Endothelial cell of umbilical vein (primary cell): ENCODE measurements around the gene TDO2. TPM values are rescaled to one million over a fixed set of nuclear protein-coding genes. Genes with fewer than 3 reads are reported as not detected.

Source experiments
- BruUV-seq: library from RNA; stranded (reverse); fragments of 400-500 nt; replicated peaks from 2 replicates; lab custom pipeline; 2021; lab: Mats Ljungman, UMichigan
- CTCF ChIA-PET: fragments of 300-600, 350-600 bp; sonication (Branson Sonifier 250); formaldehyde crosslinking; loops from one replicate; lab custom pipeline; 2021; ENCODE audit warnings: antibody characterized with exemption, inconsistent platforms; lab: Charles Lee
- POLR2A ChIA-PET: fragments of 300-600, 350-600 bp; sonication (Branson Sonifier 250); formaldehyde crosslinking; loops from one replicate; lab custom pipeline; 2021; ENCODE audit warnings: antibody characterized with exemption, inconsistent platforms; lab: Charles Lee
- DNase-seq: peaks from one replicate; pipeline ENCODE4 v3.0.0-alpha.2; 2011; ENCODE audit warnings: low read depth, low spot score
- FAIRE-seq: peaks from 2 replicates; lab custom pipeline; 2011; peaks lifted over from hg19 to GRCh38; lab: Jason Lieb, UNC
- H2AFZ ChIP-seq: 2 replicates; pipeline ENCODE4 v1.6.0; 2012; ENCODE audit warnings: low read depth, low read length, control low read depth, inconsistent platforms
- H3K27ac ChIP-seq: 2 replicates; pipeline ENCODE4 v1.5.1; 2011; ENCODE audit warnings: low read depth, mild to moderate bottlenecking, control low read depth, low read length, moderate library complexity; ENCODE audit not compliant: insufficient read depth
- H3K27me3 ChIP-seq, 2 experiments: 2 replicates each; pipeline versions ENCODE4 v1.6.0 to v1.6.1; 2011; ENCODE audit warnings: low read length in 2 of 2, mixed read lengths in 1 of 2; ENCODE audit not compliant: control insufficient read depth in 2 of 2, insufficient read depth in 2 of 2
- H3K36me3 ChIP-seq, 2 experiments: 2 replicates in 1 of 2; 3 replicates in 1 of 2; pipeline ENCODE4 v1.5.1; 2011; ENCODE audit warnings: low read length in 2 of 2, mild to moderate bottlenecking in 1 of 2, moderate library complexity in 1 of 2; ENCODE audit not compliant: control insufficient read depth in 2 of 2, insufficient read depth in 2 of 2; ENCODE audit errors: extremely low read depth in 1 of 2
- H3K4me1 ChIP-seq: 3 replicates; pipeline ENCODE4 v1.5.1; 2011; ENCODE audit warnings: mild to moderate bottlenecking, low read length; ENCODE audit not compliant: control insufficient read depth, insufficient read depth; ENCODE audit errors: extremely low read depth
- H3K4me2 ChIP-seq: 2 replicates; pipeline ENCODE4 v1.6.1; 2011; ENCODE audit warnings: low read length, control low read depth, mixed read lengths; ENCODE audit not compliant: insufficient read depth
- H3K4me3 ChIP-seq, 3 experiments: fragments of 200-600 bp in 1 of 3; sonication (generic), shearing (Covaris generic) in 1 of 3; replicated peaks in 1 of 3; 2 replicates each; pipeline ENCODE4 v1.5.1; 2011 to 2016; ENCODE audit warnings: control low read depth in 3 of 3, low read length in 3 of 3, mild to moderate bottlenecking in 2 of 3, inconsistent platforms in 1 of 3, low read depth in 1 of 3, moderate library complexity in 1 of 3; ENCODE audit not compliant: insufficient read depth in 1 of 3
- H3K79me2 ChIP-seq: 2 replicates; pipeline ENCODE4 v1.6.0; 2012; ENCODE audit warnings: low read length, inconsistent platforms; ENCODE audit not compliant: control insufficient read depth, insufficient read depth
- H3K9ac ChIP-seq: replicated peaks from 2 replicates; pipeline ENCODE3; 2011; ENCODE audit warnings: low read length, control low read depth; ENCODE audit not compliant: insufficient read depth; ENCODE audit errors: extremely low read depth
- H3K9me1 ChIP-seq: replicated peaks from 3 replicates; pipeline ENCODE4 v1.6.0; 2011; ENCODE audit warnings: mild to moderate bottlenecking, low read length; ENCODE audit not compliant: control insufficient read depth, insufficient read depth; ENCODE audit errors: extremely low read depth
- H3K9me3 ChIP-seq: replicated peaks from 2 replicates; pipeline ENCODE4 v1.5.1; 2012; ENCODE audit warnings: low read length, inconsistent platforms; ENCODE audit not compliant: control insufficient read depth, insufficient read depth
- H4K20me1 ChIP-seq: replicated peaks from 2 replicates; pipeline ENCODE3; 2011; ENCODE audit warnings: mild to moderate bottlenecking, low read length; ENCODE audit not compliant: control insufficient read depth, insufficient read depth; ENCODE audit errors: extremely low read depth
- CTCF ChIP-seq, 2 donors: IDR thresholded peaks; 1 replicate in 1 of 2; 2 replicates in 1 of 2; pipeline ENCODE4 v1.5.1; 2011; ENCODE audit warnings: low read length in 2 of 2, mild to moderate bottlenecking in 2 of 2, moderate library complexity in 2 of 2, control low read depth in 1 of 2, inconsistent platforms in 1 of 2, low read depth in 1 of 2; ENCODE audit not compliant: insufficient read depth in 1 of 2; ENCODE audit errors: extremely low read depth in 1 of 2
- EZH2 ChIP-seq: IDR thresholded peaks from 2 replicates; pipeline ENCODE4 v1.6.1; 2012; ENCODE audit warnings: borderline replicate concordance, low read depth, mild to moderate bottlenecking, moderate library complexity, low read length, inconsistent platforms; ENCODE audit not compliant: severe bottlenecking
- FOS ChIP-seq: IDR thresholded peaks from 2 replicates; pipeline ENCODE4 v1.6.1; 2011; ENCODE audit warnings: mild to moderate bottlenecking, low read length, moderate library complexity, borderline replicate concordance; ENCODE audit not compliant: insufficient read depth
- GATA2 ChIP-seq: IDR thresholded peaks from 2 replicates; pipeline ENCODE4 v1.7.0; 2011; ENCODE audit warnings: low read depth, mild to moderate bottlenecking, moderate library complexity, mixed read lengths, low read length; ENCODE audit not compliant: insufficient read length, insufficient read depth
- JUN ChIP-seq: IDR thresholded peaks from 2 replicates; pipeline ENCODE4 v1.6.1; 2011; ENCODE audit warnings: borderline replicate concordance, low read depth; ENCODE audit not compliant: insufficient read length, insufficient read depth
- MAX ChIP-seq: IDR thresholded peaks from 2 replicates; pipeline ENCODE4 v1.6.1; 2011; ENCODE audit not compliant: insufficient read depth, insufficient read length
- MYC ChIP-seq: IDR thresholded peaks from one replicate; pipeline ENCODE4 v1.6.1; 2011; ENCODE audit warnings: mild to moderate bottlenecking, low read depth, low read length
- POLR2A ChIP-seq: IDR thresholded peaks from 2 replicates; pipeline ENCODE4 v1.6.1; 2012; ENCODE audit warnings: low read depth, mild to moderate bottlenecking, control low read depth, low read length
- POLR2AphosphoS5 ChIP-seq: IDR thresholded peaks from 2 replicates; pipeline ENCODE4 v1.6.1; 2012; ENCODE audit warnings: low read depth, mild to moderate bottlenecking, control low read depth, low read length, moderate library complexity; ENCODE audit not compliant: insufficient read depth
- dilution Hi-C: fragments of 300-500 bp; cut with MboI; formaldehyde crosslinking; loops from one replicate; pipeline ENCODE4 v1.15.0; 2019; ENCODE audit warnings: low sequenced_read_pairs; ENCODE audit not compliant: extremely low pct_ligation_motif_present
- intact Hi-C: fragments of 100-400 bp; cut with micrococcal nuclease; formaldehyde crosslinking; loops from one replicate; pipeline ENCODE4 v1.10.0; 2022
- polyA plus RNA-seq, 4 experiments: library from polyadenylated mRNA; depleted of rRNA in 3 of 4; stranded (reverse) in 3 of 4; unstranded in 1 of 4; fragments of >200 nt; gene quantifications; 2 replicates each; pipeline versions ENCODE4 v1.2.1 to v1.2.3, GENCODE V29; 2011 to 2012; ENCODE audit warnings: missing spikeins in 1 of 4
- total RNA-seq: library from RNA; stranded (reverse); gene quantifications from 2 replicates; pipeline ENCODE4 v1.2.3, GENCODE V29; 2021

TDO2 gene
- total and polyA plus RNA-seq, 2 donors (not counting 3 experiments of a cell fraction or from before 2014, with no cell fraction given): not detected

DNA sequence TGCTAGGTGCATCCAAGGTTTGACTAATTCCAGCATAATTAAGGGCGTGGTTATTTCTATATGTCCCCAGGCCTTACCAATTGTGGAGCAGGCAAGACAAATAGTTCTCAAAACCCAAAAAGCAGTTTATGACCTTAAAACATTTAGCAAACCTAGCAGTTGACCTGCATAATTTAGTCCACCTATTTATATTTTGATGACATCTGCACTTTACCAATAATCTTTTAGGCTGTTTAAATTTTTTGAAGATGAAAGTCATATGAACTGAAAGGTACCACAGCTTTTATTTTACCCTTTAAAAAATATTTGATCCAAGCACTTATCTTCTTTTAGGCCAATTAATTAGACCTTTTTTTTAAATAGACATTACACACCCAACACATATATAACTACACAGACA lies 27.6 kb upstream of the TDO2 start:
- FAIRE-seq (no peak), DNase-seq (no peak)
- POLR2A ChIA-PET: no interaction called here
- Histone ChIP-seq H3K79me2 (no peaks in the 10 kb centered on the region), H3K4me2 (no peak overlapping the region), H3K9ac (no peak overlapping the region), H3K4me3 (no peak overlapping the region), H3K9me1 (no peaks in the 10 kb centered on the region), H3K4me1 (no peaks in the 10 kb centered on the region), H3K27me3 (no peaks in the 10 kb centered on the region), H4K20me1 (no peaks in the 10 kb centered on the region), H3K9me3 (no peaks in the 10 kb centered on the region), H3K36me3 (no peaks in the 10 kb centered on the region), H3K27ac (no peak overlapping the region), H2AFZ (no peak overlapping the region)
- TF ChIP-seq JUN (no peak), POLR2A (no peak), GATA2 (no peak), POLR2AphosphoS5 (no peak), FOS (no peak), MAX (no peak)
- BruUV-seq: no TSS peak
- CTCF ChIA-PET: no interaction called here
- intact Hi-C loops (no loop called here), dilution Hi-C loops (no loop called here)

- no peaks in the 10 kb centered on the region for H3K36me3 ChIP-seq
- H3K9me3 ChIP-seq: no peaks in the 10 kb centered on the region
- H2AFZ ChIP-seq: no peak overlapping the region
- H3K79me2 ChIP-seq: no peaks in the 10 kb centered on the region
- ChIA-PET CTCF (no interaction called here), POLR2A (no interaction called here)
- H3K9me1 ChIP-seq: no peaks in the 10 kb centered on the region
- no peak overlapping the region for H3K4me3 ChIP-seq
- no peak overlapping the region for H3K9ac ChIP-seq
- dilution Hi-C loops (no loop called here), intact Hi-C loops (no loop called here)
- no peaks in the 10 kb centered on the region for H3K27me3 ChIP-seq
- BruUV-seq: no TSS peak
- no peak overlapping the region for H3K4me2 ChIP-seq
- FAIRE-seq: no peak
- H3K27ac ChIP-seq: no peak overlapping the region
- H4K20me1 ChIP-seq: no peaks in the 10 kb centered on the region
- TF ChIP-seq POLR2A (no peak), MYC (no peak), JUN (no peak), CTCF (IDR thresholded peaks at IDR 0.05; ENCODE audit: extremely low read depth in 1 of 2, insufficient read depth in 1 of 2, low read depth in 1 of 2, low read length in 2 of 2) (no peak), POLR2AphosphoS5 (no peak), EZH2 (no peak), FOS (no peak), MAX (no peak), GATA2 (no peak)
- DNase-seq: no peak
- H3K4me1 ChIP-seq: no peaks in the 10 kb centered on the region
Observed at GRCh38 chr4:155877971-155878370, 25.5 kb upstream of the TDO2 start.
